H9 (cell line): ENCODE measurements around the gene LRCH1. TPM values are rescaled to one million over a fixed set of nuclear protein-coding genes. Genes with fewer than 3 reads are reported as not detected.

Source experiments
- DNase-seq: peaks from one replicate; pipeline ENCODE4 v3.0.0-alpha.2; 2017
- H2AFZ ChIP-seq: one replicate; pipeline ENCODE4 v1.6.1; 2013; ENCODE audit warnings: mild to moderate bottlenecking, low read length, control low read depth, moderate library complexity
- H2AK5ac ChIP-seq: 2 replicates; pipeline ENCODE4 v1.6.1; 2013; ENCODE audit warnings: low read length, control low read depth, mixed read lengths; ENCODE audit not compliant: insufficient read length
- H2BK120ac ChIP-seq: one replicate; pipeline ENCODE4 v1.6.1; 2013; ENCODE audit warnings: low read depth, mild to moderate bottlenecking, low read length, control low read depth, inconsistent platforms; ENCODE audit not compliant: poor library complexity, severe bottlenecking
- H2BK12ac ChIP-seq: 2 replicates; pipeline ENCODE4 v1.6.1; 2013; ENCODE audit warnings: low read length, control low read depth, mixed read lengths, low read depth; ENCODE audit not compliant: insufficient read length
- H2BK15ac ChIP-seq: 2 replicates; pipeline ENCODE4 v1.6.1; 2013; ENCODE audit warnings: low read depth, low read length, control low read depth
- H2BK20ac ChIP-seq: one replicate; pipeline ENCODE4 v1.6.1; 2013; ENCODE audit warnings: low read depth, mild to moderate bottlenecking, low read length, control low read depth, inconsistent platforms; ENCODE audit not compliant: poor library complexity, severe bottlenecking
- H2BK5ac ChIP-seq: 2 replicates; pipeline ENCODE4 v1.6.1; 2013; ENCODE audit warnings: low read length, control low read depth, mixed read lengths; ENCODE audit not compliant: insufficient read length
- H3K14ac ChIP-seq: 2 replicates; pipeline ENCODE4 v1.6.1; 2013; ENCODE audit warnings: low read length, control low read depth; ENCODE audit not compliant: insufficient read depth
- H3K18ac ChIP-seq: 2 replicates; pipeline ENCODE4 v1.6.1; 2013; ENCODE audit warnings: low read depth, mild to moderate bottlenecking, mixed read lengths, low read length, control low read depth; ENCODE audit not compliant: insufficient read length
- H3K23ac ChIP-seq: 2 replicates; pipeline ENCODE4 v1.6.1; 2013; ENCODE audit warnings: low read length, control low read depth, mixed read lengths, low read depth; ENCODE audit not compliant: insufficient read length
- H3K23me2 ChIP-seq: 2 replicates; pipeline ENCODE4 v1.6.1; 2013; ENCODE audit warnings: low read depth, mild to moderate bottlenecking, mixed read lengths, low read length, control low read depth; ENCODE audit not compliant: insufficient read length, poor library complexity, severe bottlenecking
- H3K27ac ChIP-seq: 2 replicates; pipeline ENCODE4 v1.5.1; 2013; ENCODE audit warnings: low read length, control low read depth, mixed read lengths, low read depth; ENCODE audit not compliant: insufficient read length
- H3K27me3 ChIP-seq: 2 replicates; pipeline ENCODE4 v1.6.1; 2013; ENCODE audit warnings: low read length, control low read depth, inconsistent platforms; ENCODE audit not compliant: insufficient read depth
- H3K4ac ChIP-seq: 2 replicates; pipeline ENCODE4 v1.6.1; 2013; ENCODE audit warnings: low read depth, mild to moderate bottlenecking, control low read depth, inconsistent platforms, low read length, moderate library complexity
- H3K4me1 ChIP-seq: 2 replicates; pipeline ENCODE4 v1.6.1; 2013; ENCODE audit warnings: low read length, control low read depth, inconsistent platforms; ENCODE audit not compliant: insufficient read depth
- H3K4me2 ChIP-seq: 2 replicates; pipeline ENCODE4 v1.6.1; 2013; ENCODE audit warnings: low read length, control low read depth, mixed read lengths; ENCODE audit not compliant: insufficient read length, insufficient read depth
- H3K56ac ChIP-seq: 2 replicates; pipeline ENCODE4 v1.6.1; 2013; ENCODE audit warnings: low read depth, mild to moderate bottlenecking, mixed read lengths, low read length, control low read depth; ENCODE audit not compliant: insufficient read length
- H3K79me1 ChIP-seq: 2 replicates; pipeline ENCODE4 v1.6.1; 2013; ENCODE audit warnings: low read depth, mild to moderate bottlenecking, moderate library complexity, low read length, control low read depth, inconsistent platforms; ENCODE audit not compliant: insufficient read depth, poor library complexity, severe bottlenecking
- H3K79me2 ChIP-seq: 2 replicates; pipeline ENCODE4 v1.6.1; 2013; ENCODE audit warnings: low read length, control low read depth, inconsistent platforms; ENCODE audit not compliant: insufficient read depth
- H3K9ac ChIP-seq: 2 replicates; pipeline ENCODE4 v1.6.1; 2013; ENCODE audit warnings: low read length, control low read depth, mixed read lengths; ENCODE audit not compliant: insufficient read length; ENCODE audit errors: extremely low read depth
- H3K9me3 ChIP-seq: one replicate; pipeline ENCODE4 v1.6.1; 2013; ENCODE audit warnings: low read depth, low read length, inconsistent platforms; ENCODE audit not compliant: control insufficient read depth
- H3T11ph ChIP-seq: one replicate; pipeline ENCODE4 v1.6.1; 2013; ENCODE audit warnings: mild to moderate bottlenecking, low read length, control low read depth, inconsistent platforms
- H4K20me1 ChIP-seq: one replicate; pipeline ENCODE4 v1.6.1; 2013; ENCODE audit not compliant: control insufficient read depth, insufficient read length, insufficient read depth
- H4K5ac ChIP-seq: 2 replicates; pipeline ENCODE4 v1.6.1; 2013; ENCODE audit warnings: low read depth, mild to moderate bottlenecking, mixed read lengths, low read length, control low read depth; ENCODE audit not compliant: insufficient read length
- H4K8ac ChIP-seq: replicated peaks from 2 replicates; pipeline ENCODE4 v1.6.1; 2013; ENCODE audit warnings: low read length, control low read depth, mixed read lengths, low read depth; ENCODE audit not compliant: insufficient read length
- H4K91ac ChIP-seq: 2 replicates; pipeline ENCODE4 v1.6.1; 2013; ENCODE audit warnings: low read depth, mild to moderate bottlenecking, moderate library complexity, mixed read lengths, low read length, control low read depth; ENCODE audit not compliant: insufficient read length
- H3K27ac Mint-ChIP-seq, 3 experiments: 2 replicates in 2 of 3; 3 replicates in 1 of 3; pipeline ENCODE4 v1.8.0; 2020 to 2021; ENCODE audit warnings: mixed read lengths in 3 of 3, mild to moderate bottlenecking in 1 of 3, moderate library complexity in 1 of 3
- H3K27me3 Mint-ChIP-seq: 2 replicates; pipeline ENCODE4 v1.8.0; 2021; ENCODE audit warnings: low read depth, mild to moderate bottlenecking, moderate library complexity, mixed read lengths
- H3K36me3 Mint-ChIP-seq, 3 experiments: 2 replicates in 2 of 3; 3 replicates in 1 of 3; pipeline ENCODE4 v1.8.0; 2020 to 2021; ENCODE audit warnings: low read depth in 3 of 3, mixed read lengths in 3 of 3; ENCODE audit not compliant: insufficient read depth in 1 of 3
- H3K4me1 Mint-ChIP-seq, 2 experiments: 2 replicates each; pipeline ENCODE4 v1.8.0; 2020; ENCODE audit warnings: mixed read lengths in 2 of 2
- H3K4me3 Mint-ChIP-seq, 2 experiments: 2 replicates in 1 of 2; 3 replicates in 1 of 2; pipeline ENCODE4 v1.8.0; 2020 to 2021; ENCODE audit warnings: mild to moderate bottlenecking in 2 of 2, mixed read lengths in 2 of 2, moderate library complexity in 1 of 2
- H3K9me3 Mint-ChIP-seq, 2 experiments: 2 replicates in 1 of 2; 3 replicates in 1 of 2; pipeline ENCODE4 v1.8.0; 2020; ENCODE audit warnings: mild to moderate bottlenecking in 2 of 2, mixed read lengths in 2 of 2, moderate library complexity in 1 of 2
- CTCF ChIP-seq: fragments of 200-600 bp; sonication (generic); conservative IDR thresholded peaks from 3 replicates; pipeline ENCODE4 v1.8.0; 2021; ENCODE audit warnings: antibody characterized with exemption, mild to moderate bottlenecking
- total RNA-seq: library from RNA; stranded (reverse); gene quantifications from 2 replicates; pipeline ENCODE4 v1.2.1, GENCODE V29; 2021

LRCH1 gene
- total RNA-seq, 1 experiment from 2014 or later = 8.0 TPM

DNA sequence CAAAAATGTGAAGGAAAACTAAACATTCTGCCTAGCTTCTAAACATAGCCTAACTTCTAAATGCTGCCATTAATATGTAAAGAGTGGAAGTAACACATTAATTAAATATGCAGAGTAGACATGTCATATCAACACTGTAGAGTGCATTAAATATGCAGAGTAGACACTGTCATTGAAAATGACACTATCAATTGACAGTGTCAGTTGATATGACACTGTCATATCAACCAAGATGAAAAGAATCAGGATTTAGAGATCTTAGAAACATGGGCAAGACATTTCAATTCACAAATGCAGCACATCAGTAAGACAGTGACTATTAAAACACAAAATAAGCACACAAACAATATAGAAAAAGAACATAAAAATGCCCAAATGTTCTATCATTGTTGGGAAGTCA is 218.7 kb downstream of the LRCH1 start:
- Mint-ChIP-seq H3K36me3 (peaks cover 14 to 51% (median 39%) of the 10 kb centered on the region in 3 experiments; a peak in 6 of 7 replicates), H3K4me3 (no peak overlapping the region), H3K4me1 (peaks cover 3 to 10% of the 10 kb centered on the region in 2 experiments), H3K9me3 (no peaks in the 10 kb centered on the region; a peak in 3 of 5 replicates), H3K27me3 (no peaks in the 10 kb centered on the region), H3K27ac (no peak overlapping the region)
- Histone ChIP-seq H3K9ac (no peak overlapping the region), H2BK12ac (no peak overlapping the region), H4K8ac (no peak overlapping the region), H3K27ac (no peak overlapping the region), H3K27me3 (no peaks in the 10 kb centered on the region), H3K4me1 (no peaks in the 10 kb centered on the region), H3K18ac (no peak overlapping the region), H2BK15ac (no peak overlapping the region), H3K14ac (no peak overlapping the region), H3K9me3 (no peaks in the 10 kb centered on the region), H4K91ac (no peak overlapping the region), H3K4me2 (no peak overlapping the region), H2BK5ac (no peak overlapping the region), H4K5ac (no peak overlapping the region), H2BK120ac (no peak overlapping the region), H3K79me1 (no peaks in the 10 kb centered on the region), H3K4ac (no peak overlapping the region), H2AFZ (no peak overlapping the region), H4K20me1 (no peaks in the 10 kb centered on the region), H3T11ph (no peak overlapping the region), H3K23ac (no peak overlapping the region), H2BK20ac (no peak overlapping the region), H2AK5ac (no peak overlapping the region), H3K23me2 (no peaks in the 10 kb centered on the region), H3K56ac (no peak overlapping the region), H3K79me2 (no peaks in the 10 kb centered on the region)
- DNase-seq = no peak
- no peak for TF ChIP-seq CTCF
